ENCODE data around the gene ZFP36L1.

DNA sequence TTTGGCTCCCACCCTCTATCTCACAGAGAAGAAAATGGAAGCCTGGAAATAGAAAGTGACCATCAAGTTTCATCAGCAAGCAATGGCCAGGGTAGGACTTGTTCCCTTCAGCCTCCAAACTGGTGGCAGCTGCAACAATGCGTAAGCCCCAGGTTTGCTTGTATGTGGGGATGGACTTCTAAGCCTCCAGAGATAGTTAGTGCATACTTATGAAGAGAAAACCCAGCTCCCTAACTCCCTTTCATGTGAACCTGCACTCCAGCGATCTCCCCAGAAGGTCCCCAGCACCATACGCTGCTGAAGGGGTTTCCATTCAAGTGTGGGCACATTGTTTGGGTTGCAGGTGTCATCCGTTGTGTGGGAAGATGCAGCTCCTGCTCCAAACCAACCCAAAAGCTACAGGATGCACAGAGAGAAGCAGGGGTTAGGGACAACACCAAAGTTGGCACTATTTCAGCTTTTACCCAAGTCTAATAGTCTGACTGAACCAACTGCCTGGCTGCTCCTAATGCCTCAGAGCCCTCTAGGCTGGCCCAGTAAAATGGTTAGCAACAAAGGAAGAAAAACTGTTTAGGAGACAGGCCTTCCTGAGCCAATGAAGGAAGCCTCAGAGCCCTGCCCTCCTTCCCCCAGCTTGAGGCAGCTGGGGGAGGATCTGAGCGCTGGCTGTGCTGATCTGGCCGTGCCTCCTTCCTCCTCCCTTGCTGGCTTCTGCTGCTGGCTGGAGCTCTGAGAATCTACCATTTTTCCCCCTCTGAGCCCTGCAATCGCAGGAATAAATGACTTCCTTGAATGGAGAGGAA is 12.3 kb downstream of the ZFP36L1 start:
- no peak for TF ChIP-seq CTCF (IDR thresholded peaks at IDR 0.05; ENCODE audit: extremely low read depth in 1 of 2, insufficient read depth in 1 of 2, low read depth in 1 of 2, low read length in 2 of 2)
- TF ChIP-seq JUN (IDR thresholded peaks at IDR 0.05; ENCODE audit: borderline replicate concordance, insufficient read depth, insufficient read length, low read depth) = no peak
- TF ChIP-seq EZH2 (IDR thresholded peaks at IDR 0.05; ENCODE audit: borderline replicate concordance, low read depth, low read length, severe bottlenecking) = no peak
- no peak for TF ChIP-seq GATA2 (IDR thresholded peaks at IDR 0.05; ENCODE audit: insufficient read depth, insufficient read length, low read depth, low read length)
- no peak for TF ChIP-seq POLR2AphosphoS5 (IDR thresholded peaks at IDR 0.05; ENCODE audit: insufficient read depth, low read depth, low read length)
- TF ChIP-seq POLR2A (IDR thresholded peaks at IDR 0.05; ENCODE audit: low read depth, low read length) = no peak
- TF ChIP-seq MAX (IDR thresholded peaks at IDR 0.05; ENCODE audit: insufficient read depth, insufficient read length) = no peak

Data from endothelial cell of umbilical vein (primary cell).